ENCODE results near the gene HTRA3. TPM values are rescaled to one million over a fixed set of nuclear protein-coding genes. Genes with fewer than 3 reads are reported as not detected.

HTRA3 gene
- total RNA-seq, 2 donors from 2014 or later = 48.5 to 78.2 TPM

DNA sequence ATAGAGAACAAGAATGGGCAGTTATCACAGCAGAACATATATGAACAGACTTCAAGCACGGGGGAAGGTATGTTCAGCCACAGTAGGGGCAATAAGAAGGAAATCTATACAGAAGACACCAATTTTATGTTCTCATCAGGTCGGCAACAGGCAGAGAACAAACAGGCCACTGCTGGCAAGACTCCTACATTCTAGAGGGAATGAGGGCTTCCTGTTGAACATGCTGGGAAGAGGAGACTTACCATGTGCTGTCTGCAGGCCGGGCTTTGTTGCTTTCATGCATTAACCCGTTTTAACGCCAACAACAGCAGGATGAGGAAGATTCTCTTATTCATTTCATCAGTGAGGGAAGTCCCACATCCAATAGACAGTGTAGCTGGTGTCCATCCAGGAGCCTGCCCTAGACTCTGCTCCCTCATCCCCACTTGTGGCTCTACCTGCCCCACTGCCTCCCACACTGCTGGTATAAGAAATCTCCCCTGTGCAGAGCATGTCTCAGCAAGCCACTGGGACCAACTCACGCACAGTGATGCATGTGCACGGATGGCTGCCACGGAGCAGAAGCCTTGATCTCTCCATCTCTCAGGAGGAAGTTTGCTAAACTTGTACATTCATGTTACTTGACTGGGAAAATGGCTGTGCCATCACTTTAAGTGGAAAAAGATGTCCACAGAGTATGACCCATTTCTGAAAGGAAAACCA lies 86.5 kb downstream of the HTRA3 start:
- intact Hi-C loops (cut with DNase I) = no loop called here
- ATAC-seq = no peak
- no peak for DNase-seq

Other genes with a start within 250 kb of the HTRA3 start
- 10 to 100 TPM; 14.3 to 23.1 TPM for gene ABLIM2, start 110.9 kb upstream of the HTRA3 start, total RNA-seq
- gene SH3TC1, start 70.5 kb upstream of the HTRA3 start, total RNA-seq = 10 to 100 TPM; 11.7 to 30.9 TPM
- 10 to 100 TPM; 32.8 to 66.1 TPM for gene ACOX3, start 171.0 kb downstream of the HTRA3 start, total RNA-seq
- gene TRMT44, start 171.0 kb downstream of the HTRA3 start, total RNA-seq = 10 to 100 TPM in 1 of 2 donors, 1 to 10 TPM in 1; 8.8 to 13.6 TPM